Stimulated activated CD8-positive, alpha-beta memory T cell treated with anti-CD3 and anti-CD28 coated beads, Interleukin-15, amount 100 ng/mL, for 48 hours (primary cell): ENCODE measurements around the gene HDAC5.
"Not testable (repeated sequence)": the region's sequence is repeated elsewhere in the genome, so short reads cannot be mapped to it uniquely, and the experiment has no call there.

Source experiments
- DNase-seq, 2 donors: peaks; one replicate each; pipeline ENCODE4 v3.0.0-alpha.2; 2020; ENCODE audit warnings: low read depth in 2 of 2

The HDAC5 gene

GRCh38 chr17:44133918-44134476 is 10.6 kb upstream of the HDAC5 start:
- no peak for DNase-seq

- DNase-seq = no peak
These were observed 8.9 kb upstream of the HDAC5 start for GRCh38 chr17:44132275-44132821.

GRCh38 chr17:44131372-44131771 is 7.9 kb upstream of the HDAC5 start:
- DNase-seq = not testable (repeated sequence)

- DNase-seq = no peak
These were observed 7.4 kb upstream of the HDAC5 start for GRCh38 chr17:44130693-44131349.

- no peak for DNase-seq
These were observed 4.9 kb upstream of the HDAC5 start for GRCh38 chr17:44128383-44128782.

- DNase-seq = no peak
These were observed 637 bp upstream of the HDAC5 start for GRCh38 chr17:44124118-44124438.

- no peak for DNase-seq
These were observed 555 bp downstream of the HDAC5 start for GRCh38 chr17:44122816-44123355.

- no peak for DNase-seq
These were observed 1.2 kb downstream of the HDAC5 start for GRCh38 chr17:44121997-44122815.

- DNase-seq = no peak
These were observed 2.4 kb downstream of the HDAC5 start for GRCh38 chr17:44120851-44121605.

GRCh38 chr17:44120281-44120680 is 3.2 kb downstream of the HDAC5 start:
- not testable (repeated sequence) for DNase-seq

GRCh38 chr17:44119798-44120197 is 3.6 kb downstream of the HDAC5 start:
- DNase-seq = no peak

GRCh38 chr17:44119062-44119461 is 4.4 kb downstream of the HDAC5 start:
- no peak for DNase-seq

GRCh38 chr17:44118427-44119050 is 4.9 kb downstream of the HDAC5 start:
- no peak for DNase-seq

- no peak for DNase-seq
These were observed 6.1 kb downstream of the HDAC5 start for GRCh38 chr17:44117351-44117750.

- no peak for DNase-seq
These were observed 7.6 kb downstream of the HDAC5 start for GRCh38 chr17:44115585-44116415.

- DNase-seq = no peak
These were observed 9.3 kb downstream of the HDAC5 start for GRCh38 chr17:44113868-44114840.

GRCh38 chr17:44113382-44113781 is 10.1 kb downstream of the HDAC5 start:
- DNase-seq = no peak

- no peak for DNase-seq
These were observed 10.9 kb downstream of the HDAC5 start for GRCh38 chr17:44112284-44113280.
